Measurements from ENCODE around the gene BGN.

Gene BGN

DNA sequence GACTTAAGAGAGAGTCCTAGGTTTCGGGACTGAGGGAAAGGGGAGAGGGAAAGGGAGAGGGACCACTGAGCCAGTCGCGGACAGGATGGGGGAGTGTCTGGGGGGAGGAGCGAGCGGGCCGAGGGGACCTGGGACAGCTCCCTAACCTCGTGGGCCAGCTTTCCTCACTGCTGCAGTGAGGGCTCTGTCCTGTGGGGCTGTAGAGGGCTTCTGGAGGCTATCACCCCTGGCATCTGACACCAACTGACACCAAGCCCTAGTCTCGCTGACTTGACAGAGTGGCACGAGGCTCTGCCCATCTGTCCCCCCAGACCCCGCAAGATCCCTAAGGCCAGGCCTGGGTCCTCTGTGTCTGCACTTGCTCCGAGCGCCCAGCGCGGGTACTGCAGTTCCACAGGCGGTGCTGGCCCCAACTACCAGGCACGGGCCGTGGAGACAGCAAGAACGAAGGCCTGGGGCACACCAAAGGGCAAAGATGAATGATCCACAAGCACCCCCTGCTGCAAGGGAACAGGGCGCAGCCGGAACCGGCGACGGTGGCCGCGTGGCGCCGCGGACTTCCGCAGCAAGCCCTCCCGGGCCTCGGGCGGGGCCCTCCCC lies 24.9 kb upstream of the BGN start:
- TF ChIP-seq, protein P1, sequence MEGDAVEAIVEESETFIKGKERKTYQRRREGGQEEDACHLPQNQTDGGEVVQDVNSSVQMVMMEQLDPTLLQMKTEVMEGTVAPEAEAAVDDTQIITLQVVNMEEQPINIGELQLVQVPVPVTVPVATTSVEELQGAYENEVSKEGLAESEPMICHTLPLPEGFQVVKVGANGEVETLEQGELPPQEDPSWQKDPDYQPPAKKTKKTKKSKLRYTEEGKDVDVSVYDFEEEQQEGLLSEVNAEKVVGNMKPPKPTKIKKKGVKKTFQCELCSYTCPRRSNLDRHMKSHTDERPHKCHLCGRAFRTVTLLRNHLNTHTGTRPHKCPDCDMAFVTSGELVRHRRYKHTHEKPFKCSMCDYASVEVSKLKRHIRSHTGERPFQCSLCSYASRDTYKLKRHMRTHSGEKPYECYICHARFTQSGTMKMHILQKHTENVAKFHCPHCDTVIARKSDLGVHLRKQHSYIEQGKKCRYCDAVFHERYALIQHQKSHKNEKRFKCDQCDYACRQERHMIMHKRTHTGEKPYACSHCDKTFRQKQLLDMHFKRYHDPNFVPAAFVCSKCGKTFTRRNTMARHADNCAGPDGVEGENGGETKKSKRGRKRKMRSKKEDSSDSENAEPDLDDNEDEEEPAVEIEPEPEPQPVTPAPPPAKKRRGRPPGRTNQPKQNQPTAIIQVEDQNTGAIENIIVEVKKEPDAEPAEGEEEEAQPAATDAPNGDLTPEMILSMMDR (IDR thresholded peaks at IDR 0.05; ENCODE audit: low read depth, low read length, missing control alignments), result peak; percentile 11
- no peak for DNase-seq (ENCODE audit: low read depth)
- peak overlapping the region; percentile 72 for H3K4me3 ChIP-seq (ENCODE audit: low read depth, low read length)

DNA sequence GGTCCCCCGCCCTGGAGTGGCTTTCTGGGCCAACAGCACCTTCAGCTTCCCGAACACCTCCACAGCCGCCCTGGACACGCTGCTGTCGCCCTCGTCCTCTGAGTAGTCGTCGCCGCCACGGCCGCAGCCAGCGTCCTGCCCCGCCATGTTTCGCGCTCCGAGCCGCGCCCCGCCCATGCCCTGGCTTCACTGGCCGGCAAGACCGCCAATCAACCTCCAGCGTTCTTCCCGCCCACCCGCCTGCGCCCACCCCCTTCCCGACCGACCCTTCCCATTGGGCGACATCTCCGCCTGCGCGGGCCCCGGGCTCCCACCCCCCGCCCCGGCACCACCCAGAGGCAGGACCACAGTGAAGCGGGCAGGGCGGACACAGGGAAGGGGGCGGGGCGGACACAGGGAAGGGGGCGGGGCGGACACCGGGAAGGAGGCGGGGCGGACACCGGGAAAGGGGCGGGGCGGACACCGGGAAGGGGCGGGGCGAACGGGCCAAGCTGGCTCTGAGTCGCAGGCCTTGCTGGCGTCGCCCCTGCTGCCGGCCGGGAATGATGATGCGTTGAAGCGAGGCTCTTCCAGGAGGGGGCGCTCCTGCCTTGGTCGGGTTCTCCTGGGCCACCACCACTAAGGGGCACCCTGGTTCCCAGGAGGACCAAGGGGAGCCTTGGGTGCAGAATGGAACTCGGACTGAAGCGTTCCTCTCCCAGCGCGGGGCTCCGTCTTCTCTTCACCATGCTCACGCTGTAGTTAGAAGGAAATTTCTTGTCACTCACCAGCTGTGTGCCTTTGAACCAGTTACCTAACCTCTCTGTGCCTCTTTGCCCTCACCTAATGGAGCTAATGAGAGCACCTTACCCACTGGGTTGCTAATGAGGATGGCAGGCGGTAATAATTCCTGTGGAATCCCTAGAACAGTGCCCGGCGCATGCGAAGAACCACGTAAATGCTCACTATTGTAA lies 24.1 kb upstream of the BGN start, which contains the start of gene HAUS7:
TSS of gene HAUS7 (minus strand) at position 166 of the 953 bp plus-strand sequence. CDS start at position 147, 19 bp downstream.
- peak; percentile 55 for DNase-seq (ENCODE audit: low read depth)
- TF ChIP-seq, protein P1 (IDR thresholded peaks at IDR 0.05; ENCODE audit: low read depth, low read length, missing control alignments), result peak; percentile 68
- H3K4me3 ChIP-seq (ENCODE audit: low read depth, low read length), result peak within 1 kb of the TSS; percentile 72

DNA sequence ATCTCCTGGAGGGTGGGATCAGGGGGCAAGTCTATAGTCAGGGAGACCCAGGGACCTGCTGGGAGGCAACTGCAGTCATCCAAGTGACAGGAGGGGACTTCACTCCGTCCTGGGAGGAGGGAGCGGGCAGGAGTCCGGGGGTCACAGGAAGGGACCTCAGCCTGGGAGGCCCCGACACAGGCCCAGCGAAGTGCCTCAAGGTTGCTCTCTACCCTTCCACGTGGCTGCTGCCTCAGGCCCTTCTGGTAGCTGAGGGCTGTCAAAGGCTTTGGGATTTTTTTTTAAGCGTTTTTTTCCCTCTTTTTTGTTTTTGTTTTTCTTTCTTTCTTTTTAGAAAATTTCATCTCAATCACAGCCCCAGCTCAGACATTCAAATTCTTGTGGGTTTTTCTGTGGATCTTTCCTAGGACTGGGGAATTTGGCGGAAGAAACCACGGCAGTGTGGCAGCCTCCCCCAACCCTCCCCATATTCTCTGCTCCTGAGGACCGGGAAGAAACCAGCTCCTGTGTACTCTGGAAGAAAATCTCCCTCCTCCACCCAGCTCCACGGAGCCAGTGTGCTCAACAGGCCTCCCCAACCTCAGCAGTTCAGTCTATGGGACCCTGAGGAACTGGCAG lies 23.0 kb upstream of the BGN start:
- TF ChIP-seq, protein P1 (IDR thresholded peaks at IDR 0.05; ENCODE audit: low read depth, low read length, missing control alignments), result no peak
- no peak for DNase-seq (ENCODE audit: low read depth)
- H3K4me3 ChIP-seq (ENCODE audit: low read depth, low read length), result no peak overlapping the region

DNA sequence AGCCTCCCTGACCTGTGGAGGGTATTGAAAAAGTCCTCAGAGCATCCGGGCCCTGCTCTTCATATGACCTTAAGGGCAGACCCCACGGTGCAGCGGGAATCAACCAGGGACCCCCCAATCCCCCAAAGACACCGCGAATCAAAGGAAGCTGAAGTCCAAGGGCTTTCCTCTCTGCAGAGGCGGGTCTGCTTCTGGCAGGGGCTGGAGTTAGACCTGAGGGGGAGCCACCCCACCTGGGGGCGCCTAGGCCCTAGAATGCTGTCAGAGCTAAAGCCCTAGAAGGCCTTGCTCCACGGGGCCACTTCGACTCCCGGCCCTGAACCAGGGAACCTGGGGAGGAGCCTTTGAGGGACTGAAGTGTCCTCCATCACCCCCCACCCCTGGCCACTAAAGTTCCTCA lies 21.7 kb upstream of the BGN start:
- H3K4me3 ChIP-seq (ENCODE audit: low read depth, low read length), result no peak overlapping the region
- no peak for DNase-seq (ENCODE audit: low read depth)
- TF ChIP-seq, protein P1 (IDR thresholded peaks at IDR 0.05; ENCODE audit: low read depth, low read length, missing control alignments), result no peak

DNA sequence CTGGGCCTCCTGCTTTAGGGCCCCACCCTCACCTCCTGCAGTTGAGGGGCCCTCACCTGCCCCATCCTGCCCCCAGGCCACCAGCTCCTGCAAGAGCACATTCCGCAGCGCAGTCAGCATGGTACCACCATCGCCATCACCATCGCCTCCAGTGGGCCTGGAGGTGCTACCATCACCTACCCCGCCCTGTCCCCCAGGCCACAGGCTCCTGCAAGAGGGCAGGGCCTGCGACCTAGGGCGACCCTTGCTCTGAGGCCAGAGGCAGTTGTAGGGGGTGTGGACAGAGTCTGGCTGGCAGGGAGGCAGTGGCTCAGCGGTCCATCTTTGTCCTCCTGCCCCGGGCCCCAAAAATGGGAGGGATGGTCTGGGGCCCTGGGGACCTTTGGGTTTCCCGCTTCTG lies 20.5 kb upstream of the BGN start:
- TF ChIP-seq, protein P1 (IDR thresholded peaks at IDR 0.05; ENCODE audit: low read depth, low read length, missing control alignments), result no peak
- no peak for DNase-seq (ENCODE audit: low read depth)
- no peak overlapping the region for H3K4me3 ChIP-seq (ENCODE audit: low read depth, low read length)

DNA sequence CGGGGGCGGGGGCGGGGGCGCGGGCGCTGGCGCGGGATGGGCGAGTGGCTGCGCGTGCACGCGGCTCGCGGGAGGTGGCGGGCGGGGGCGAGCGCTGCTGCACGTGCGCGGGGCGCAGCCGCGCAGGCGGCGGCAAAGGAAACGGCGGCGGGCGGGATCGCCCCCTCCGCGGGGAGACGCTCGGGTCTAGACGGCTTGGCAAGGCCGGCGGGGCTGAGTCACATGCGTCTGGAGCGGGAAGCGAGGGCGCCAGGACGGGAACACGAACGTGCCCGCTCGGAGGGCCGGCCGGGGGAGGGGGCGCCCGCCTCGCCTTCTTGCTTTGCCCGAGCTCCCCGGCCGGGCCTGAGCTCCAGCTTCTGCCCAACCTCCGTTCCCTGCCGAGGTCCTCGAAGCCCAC lies 20.1 kb upstream of the BGN start:
- H3K4me3 ChIP-seq (ENCODE audit: low read depth, low read length), result no peak overlapping the region; the same call in 1 of the 2 replicates
- no peak for DNase-seq (ENCODE audit: low read depth)
- TF ChIP-seq, protein P1 (IDR thresholded peaks at IDR 0.05; ENCODE audit: low read depth, low read length, missing control alignments), result no peak
